ENCODE results near the gene DCAF8.

DCAF8 gene

GRCh38 chr1:160197231-160197630 is 65.1 kb downstream of the DCAF8 start:
- no peak for DNase-seq

GRCh38 chr1:160196143-160196542 is 66.2 kb downstream of the DCAF8 start:
- no peak for DNase-seq

GRCh38 chr1:160194737-160195059 is 67.7 kb downstream of the DCAF8 start:
- DNase-seq: no peak

- no peak for DNase-seq
Measured at GRCh38 chr1:160193832-160194736, 68.3 kb downstream of the DCAF8 start.

GRCh38 chr1:160193091-160193819 is 69.1 kb downstream of the DCAF8 start:
- DNase-seq: peak; percentile 91

- no peak for DNase-seq
Measured at GRCh38 chr1:160192234-160192633, 70.1 kb downstream of the DCAF8 start.

- no peak for DNase-seq
Measured at GRCh38 chr1:160191756-160192155, 70.6 kb downstream of the DCAF8 start.

GRCh38 chr1:160189649-160190625 is 72.4 kb downstream of the DCAF8 start, which contains the start of gene CASQ1:
CASQ1 (plus strand) TSS chr1:160190575; CDS start chr1:160190752, 177 bp downstream.
- no peak for DNase-seq

- no peak for DNase-seq
Measured at GRCh38 chr1:160188341-160188740, 74.0 kb downstream of the DCAF8 start.

GRCh38 chr1:160187407-160187806 is 74.9 kb downstream of the DCAF8 start:
- DNase-seq: no peak

GRCh38 chr1:160186729-160187128 is 75.6 kb downstream of the DCAF8 start:
- DNase-seq: no peak

GRCh38 chr1:160186246-160186645 is 76.1 kb downstream of the DCAF8 start:
- no peak for DNase-seq

- DNase-seq: no peak
Measured at GRCh38 chr1:160179336-160179735, 83.0 kb downstream of the DCAF8 start.

- DNase-seq: no peak
Measured at GRCh38 chr1:160178731-160179130, 83.6 kb downstream of the DCAF8 start.

- no peak for DNase-seq
Measured at GRCh38 chr1:160177667-160178066, 84.7 kb downstream of the DCAF8 start.

GRCh38 chr1:160177231-160177630 is 85.1 kb downstream of the DCAF8 start:
- DNase-seq: no peak

GRCh38 chr1:160171980-160172379 is 90.4 kb downstream of the DCAF8 start:
- no peak for DNase-seq

- DNase-seq: no peak
Measured at GRCh38 chr1:160171354-160171753, 91.0 kb downstream of the DCAF8 start.

GRCh38 chr1:160169553-160170399 is 92.6 kb downstream of the DCAF8 start:
- no peak for DNase-seq

- DNase-seq: no peak
Measured at GRCh38 chr1:160168609-160169369, 93.6 kb downstream of the DCAF8 start.

GRCh38 chr1:160168016-160168415 is 94.3 kb downstream of the DCAF8 start:
- no peak for DNase-seq
